Upper lobe of left lung (tissue), 6 donors: ENCODE results near the gene EPHA5. TPM values are rescaled to one million over a fixed set of nuclear protein-coding genes. Genes with fewer than 3 reads are reported as not detected.

Source experiments
- ATAC-seq, 2 donors: fragments of 200-7000 bp; cut with Tn5 transposase; one replicate each; pipeline ENCODE4 v1.9.1; 2022; ENCODE audit warnings: mild to moderate bottlenecking in 2 of 2, moderate library complexity in 2 of 2; ENCODE audit not compliant: low FRiP score in 2 of 2
- DNase-seq, 2 donors: peaks; one replicate each; pipeline ENCODE4 v3.0.0-alpha.2; 2019 to 2020
- H3K27ac ChIP-seq, 4 donors: fragments of 200-600 bp; sonication (generic); one replicate each; pipeline ENCODE4 v1.5.1; 2016 to 2019
- H3K27me3 ChIP-seq, 4 donors: fragments of 200-600 bp; sonication (generic); one replicate each; pipeline ENCODE4 v1.5.1; 2017 to 2019
- H3K36me3 ChIP-seq, 4 donors: fragments of 200-600 bp; sonication (generic); one replicate each; pipeline ENCODE4 v1.5.1; 2016 to 2019
- H3K4me1 ChIP-seq, 4 donors: fragments of 200-600 bp; sonication (generic); one replicate each; pipeline ENCODE4 v1.5.1; 2018 to 2019
- H3K4me3 ChIP-seq, 4 donors: fragments of 200-600 bp; sonication (generic); one replicate each; pipeline ENCODE4 v1.5.1; 2017 to 2019; ENCODE audit warnings: mild to moderate bottlenecking in 2 of 4, moderate library complexity in 1 of 4
- H3K9me3 ChIP-seq, 4 donors: fragments of 200-600 bp; sonication (generic); one replicate each; pipeline ENCODE4 v1.5.1; 2018 to 2019
- EP300 ChIP-seq, 4 donors: sonication (generic); formaldehyde crosslinking; IDR thresholded peaks; one replicate each; pipeline ENCODE4 v1.5.1; 2017; ENCODE audit warnings: antibody characterized with exemption in 4 of 4, control low read depth in 2 of 4
- POLR2A ChIP-seq, 4 donors: fragments of 450-650 bp; IDR thresholded peaks; one replicate each; pipeline ENCODE4 v1.5.1; 2016 to 2017; ENCODE audit warnings: antibody characterized with exemption in 4 of 4, mild to moderate bottlenecking in 2 of 4
- POLR2AphosphoS5 ChIP-seq, 2 donors: sonication (generic); formaldehyde crosslinking; IDR thresholded peaks; one replicate each; pipeline ENCODE4 v1.5.1; 2017; ENCODE audit warnings: antibody characterized with exemption in 2 of 2
- WGBS, 2 donors: methylation state at CpG; one replicate each; pipeline ENCODE4 v1.1.5; 2017 to 2018; 5-methylcytosine and 5-hydroxymethylcytosine counted together
- total RNA-seq, 6 donors: library from RNA; depleted of rRNA in 4 of 6; stranded (reverse); fragments of >200 nt in 4 of 6; gene quantifications; one replicate each; pipeline versions ENCODE4 v1.1.0 to v1.2.1, GENCODE V29; 2016 to 2021
- TF ChIP-seq, protein P1 (sequence below), 6 experiments: fragments of 450-650 bp in 4 of 6; fragments of 200-600 bp in 2 of 6; sonication (generic) in 2 of 6; IDR thresholded peaks; one replicate each; pipeline ENCODE4 v1.5.1; 2016 to 2019; ENCODE audit warnings: antibody characterized with exemption in 6 of 6
- donor health status: DM: no; HTN: no; CAD: no; lungs with moderate emphysema.
- donor health status: DM: no; HTN: yes; CAD: no; lungs with severe emphysema.

EPHA5 gene
- total RNA-seq, 6 donors from 2014 or later: 0.03 to 0.11 TPM; not detected in 4

DNA sequence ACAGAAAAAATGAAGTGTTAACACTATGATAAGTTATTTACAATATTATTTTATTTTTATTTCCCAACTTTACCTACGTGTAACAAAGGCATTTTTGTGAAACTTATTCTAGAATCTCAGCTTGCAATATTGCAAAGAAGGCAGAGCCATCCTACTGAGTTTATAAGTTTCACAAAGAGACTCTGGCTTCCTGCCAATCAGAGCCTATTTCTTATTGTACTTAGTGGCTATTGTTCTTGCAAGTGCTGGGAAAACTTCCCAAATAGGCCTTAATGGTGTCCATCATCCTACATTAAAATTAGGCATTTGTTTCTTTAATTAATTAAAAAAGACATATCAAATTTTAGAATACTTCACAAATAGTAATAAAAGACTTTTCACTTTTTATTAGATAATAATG lies 233.2 kb downstream of the EPHA5 start:
- Histone ChIP-seq H3K27ac (no peak overlapping the region), H3K4me1 (no peaks in the 10 kb centered on the region), H3K9me3 (no peaks in the 10 kb centered on the region), H3K27me3 (no peaks in the 10 kb centered on the region), H3K36me3 (no peaks in the 10 kb centered on the region), H3K4me3 (no peak overlapping the region)
- no peak for ATAC-seq
- TF ChIP-seq POLR2A (IDR thresholded peaks at IDR 0.05): no peak
- TF ChIP-seq, protein P1, sequence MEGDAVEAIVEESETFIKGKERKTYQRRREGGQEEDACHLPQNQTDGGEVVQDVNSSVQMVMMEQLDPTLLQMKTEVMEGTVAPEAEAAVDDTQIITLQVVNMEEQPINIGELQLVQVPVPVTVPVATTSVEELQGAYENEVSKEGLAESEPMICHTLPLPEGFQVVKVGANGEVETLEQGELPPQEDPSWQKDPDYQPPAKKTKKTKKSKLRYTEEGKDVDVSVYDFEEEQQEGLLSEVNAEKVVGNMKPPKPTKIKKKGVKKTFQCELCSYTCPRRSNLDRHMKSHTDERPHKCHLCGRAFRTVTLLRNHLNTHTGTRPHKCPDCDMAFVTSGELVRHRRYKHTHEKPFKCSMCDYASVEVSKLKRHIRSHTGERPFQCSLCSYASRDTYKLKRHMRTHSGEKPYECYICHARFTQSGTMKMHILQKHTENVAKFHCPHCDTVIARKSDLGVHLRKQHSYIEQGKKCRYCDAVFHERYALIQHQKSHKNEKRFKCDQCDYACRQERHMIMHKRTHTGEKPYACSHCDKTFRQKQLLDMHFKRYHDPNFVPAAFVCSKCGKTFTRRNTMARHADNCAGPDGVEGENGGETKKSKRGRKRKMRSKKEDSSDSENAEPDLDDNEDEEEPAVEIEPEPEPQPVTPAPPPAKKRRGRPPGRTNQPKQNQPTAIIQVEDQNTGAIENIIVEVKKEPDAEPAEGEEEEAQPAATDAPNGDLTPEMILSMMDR (IDR thresholded peaks at IDR 0.05): no peak
- DNase-seq: no peak
- 43 to 45% methylated on average over 1 of the region's 1 CpG for WGBS, 2 donors

DNA sequence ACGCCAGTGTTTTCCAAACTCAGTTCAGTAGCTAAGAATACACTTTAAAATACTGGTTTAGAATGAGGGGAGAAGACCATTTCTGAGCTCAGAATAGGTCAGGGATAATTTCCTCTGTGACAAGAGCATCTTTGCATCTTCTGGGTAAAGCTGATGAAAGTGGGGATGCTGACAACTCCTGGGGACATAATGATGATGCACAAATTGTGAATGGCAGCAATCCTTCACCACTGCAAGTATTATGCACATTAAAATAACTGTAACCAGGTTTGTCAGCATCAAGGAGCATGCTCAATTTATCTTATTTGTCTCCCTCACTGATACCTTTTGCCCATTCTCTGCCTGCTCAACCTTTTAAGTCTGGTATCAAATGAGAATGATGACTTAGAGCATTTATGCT lies 248.2 kb downstream of the EPHA5 start:
- WGBS, 2 donors: 62 to 67% methylated on average over 1 of the region's 1 CpG
- no peak for DNase-seq
- no peak for TF ChIP-seq POLR2AphosphoS5 (IDR thresholded peaks at IDR 0.05)
- TF ChIP-seq, protein P1 (IDR thresholded peaks at IDR 0.05): no peak
- TF ChIP-seq EP300 (IDR thresholded peaks at IDR 0.05): no peak
- no peak for TF ChIP-seq POLR2A (IDR thresholded peaks at IDR 0.05)

DNA sequence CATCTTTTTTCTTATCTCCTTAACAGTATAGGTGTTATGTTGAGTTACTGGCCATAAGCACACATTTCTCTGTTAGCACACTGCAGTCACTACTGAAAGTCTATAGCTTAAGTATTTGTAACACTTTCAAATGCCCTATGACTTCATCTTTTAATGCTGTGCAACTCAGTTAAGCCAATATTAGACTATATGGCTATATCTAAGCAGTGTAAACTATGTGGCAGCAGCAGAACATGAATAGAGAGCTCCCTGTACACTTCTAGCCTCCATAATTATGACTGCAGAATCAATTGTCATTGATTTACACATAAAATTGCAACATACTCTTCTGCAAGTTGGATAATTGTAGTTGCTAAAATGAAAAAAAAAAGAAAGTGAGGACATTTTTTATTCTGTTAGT lies 250.3 kb downstream of the EPHA5 start:
- DNase-seq: no peak
- H3K36me3 ChIP-seq: no peaks in the 10 kb centered on the region
- no peak overlapping the region for H3K4me3 ChIP-seq
- TF ChIP-seq POLR2A (IDR thresholded peaks at IDR 0.05): no peak
- TF ChIP-seq EP300 (IDR thresholded peaks at IDR 0.05): no peak
- TF ChIP-seq POLR2AphosphoS5 (IDR thresholded peaks at IDR 0.05): no peak
- TF ChIP-seq, protein P1 (IDR thresholded peaks at IDR 0.05): no peak
- no peak for ATAC-seq
- H3K9me3 ChIP-seq: no peaks in the 10 kb centered on the region
- H3K4me1 ChIP-seq: no peaks in the 10 kb centered on the region
- no peak overlapping the region for H3K27ac ChIP-seq
- H3K27me3 ChIP-seq: no peaks in the 10 kb centered on the region

More for the DNA sequence above, 248.2 kb downstream of the EPHA5 start:
- Histone ChIP-seq H3K4me3 (no peak overlapping the region), H3K4me1 (no peaks in the 10 kb centered on the region), H3K27ac (no peak overlapping the region), H3K36me3 (no peaks in the 10 kb centered on the region), H3K27me3 (no peaks in the 10 kb centered on the region), H3K9me3 (no peaks in the 10 kb centered on the region)
- ATAC-seq: no peak

GRCh38 chr4:65416891-65417290 lies 253.4 kb downstream of the EPHA5 start:
- Histone ChIP-seq H3K4me1 (no peaks in the 10 kb centered on the region), H3K9me3 (no peaks in the 10 kb centered on the region), H3K27ac (no peak overlapping the region), H3K4me3 (no peak overlapping the region), H3K36me3 (no peaks in the 10 kb centered on the region), H3K27me3 (no peaks in the 10 kb centered on the region)
- TF ChIP-seq POLR2AphosphoS5 (IDR thresholded peaks at IDR 0.05) (no peak), POLR2A (IDR thresholded peaks at IDR 0.05) (no peak), EP300 (IDR thresholded peaks at IDR 0.05) (no peak)
- TF ChIP-seq, protein P1 (IDR thresholded peaks at IDR 0.05): no peak
- ATAC-seq (peak in 1 of 2 donors; percentile 31), DNase-seq (peak in 1 of 2 donors; percentile 16)
- WGBS, 2 donors: 24 to 35% methylated on average over 2 to 3 of the region's 3 CpGs

- 88 to 89% methylated on average over 4 of the region's 4 CpGs for WGBS, 2 donors
- H3K9me3 ChIP-seq: no peaks in the 10 kb centered on the region
- H3K4me3 ChIP-seq: no peak overlapping the region
- no peaks in the 10 kb centered on the region for H3K27me3 ChIP-seq
- DNase-seq (no peak), ATAC-seq (no peak)
- H3K27ac ChIP-seq: no peak overlapping the region
- no peaks in the 10 kb centered on the region for H3K36me3 ChIP-seq
- TF ChIP-seq, protein P1 (IDR thresholded peaks at IDR 0.05): no peak
- no peak for TF ChIP-seq POLR2AphosphoS5 (IDR thresholded peaks at IDR 0.05)
- TF ChIP-seq POLR2A (IDR thresholded peaks at IDR 0.05): no peak
- no peak for TF ChIP-seq EP300 (IDR thresholded peaks at IDR 0.05)
- H3K4me1 ChIP-seq: no peaks in the 10 kb centered on the region
Measured at GRCh38 chr4:65407483-65407882, 262.8 kb downstream of the EPHA5 start.
